Karpas-422 (cell line): ENCODE data around the gene CPM. TPM values are rescaled to one million over a fixed set of nuclear protein-coding genes. Genes with fewer than 3 reads are reported as not detected.

ENCODE experiments used
- DNase-seq: peaks from one replicate; pipeline ENCODE4 v3.0.0-alpha.2; 2015
- H2AFZ ChIP-seq: fragments of 200-600 bp; sonication (generic); 2 replicates; pipeline ENCODE4 v1.6.1; 2014; ENCODE audit warnings: antibody characterized with exemption, low read length, mixed read lengths
- H3K27ac ChIP-seq: fragments of 200-600 bp; sonication (generic); 2 replicates; pipeline ENCODE4 v1.5.1; 2014; ENCODE audit warnings: mild to moderate bottlenecking, low read length, moderate library complexity
- H3K27me3 ChIP-seq: fragments of 200-600 bp; sonication (generic); 2 replicates; pipeline ENCODE4 v1.6.1; 2014; ENCODE audit warnings: low read length, mixed read lengths
- H3K36me3 ChIP-seq: fragments of 200-600 bp; sonication (generic); 2 replicates; pipeline ENCODE4 v1.6.1; 2014; ENCODE audit warnings: low read length, mixed read lengths; ENCODE audit not compliant: insufficient read depth
- H3K4me1 ChIP-seq: fragments of 200-600 bp; sonication (generic); 2 replicates; pipeline ENCODE4 v1.6.1; 2014; ENCODE audit warnings: mild to moderate bottlenecking, low read length, mixed read lengths
- H3K4me2 ChIP-seq: fragments of 200-600 bp; sonication (generic); 2 replicates; pipeline ENCODE4 v1.6.1; 2014; ENCODE audit warnings: low read length, low read depth, mild to moderate bottlenecking; ENCODE audit not compliant: poor library complexity, severe bottlenecking
- H3K4me3 ChIP-seq: fragments of 200-600 bp; sonication (generic); 2 replicates; pipeline ENCODE4 v1.5.1; 2014; ENCODE audit warnings: mild to moderate bottlenecking, antibody characterized with exemption, low read length, mixed read lengths
- H3K79me2 ChIP-seq: fragments of 200-600 bp; sonication (generic); 2 replicates; pipeline ENCODE4 v1.6.1; 2014; ENCODE audit warnings: mild to moderate bottlenecking, low read length, mixed read lengths
- H3K9ac ChIP-seq: fragments of 200-600 bp; sonication (generic); 2 replicates; pipeline ENCODE4 v1.6.0; 2014; ENCODE audit warnings: low read length
- H3K9me2 ChIP-seq: fragments of 200-600 bp; sonication (generic), shearing (Covaris generic); replicated peaks from 2 replicates; pipeline ENCODE4 v1.6.0; 2014; ENCODE audit warnings: mild to moderate bottlenecking, low read length, moderate library complexity; ENCODE audit not compliant: insufficient read depth
- H3K9me3 ChIP-seq: fragments of 300-700, 200-600 bp; sonication (generic); 2 replicates; pipeline ENCODE4 v1.6.1; 2014; ENCODE audit warnings: low read length, mixed read lengths
- H4K20me1 ChIP-seq: fragments of 200-600 bp; sonication (generic); 2 replicates; pipeline ENCODE4 v1.6.1; 2014; ENCODE audit warnings: mild to moderate bottlenecking, antibody characterized with exemption, low read length, low read depth; ENCODE audit not compliant: insufficient read depth
- total RNA-seq: library from RNA; depleted of rRNA; stranded (reverse); fragments of >200 nt; shearing (Covaris generic); gene quantifications from 2 replicates; pipeline ENCODE4 v1.2.3, GENCODE V29; 2014; ENCODE audit warnings: low replicate concordance

The CPM gene
- total RNA-seq, 1 experiment from 2014 or later = not detected

- Histone ChIP-seq H2AFZ (no peak overlapping the region), H3K36me3 (peaks cover 63% of the 10 kb centered on the region), H3K4me1 (no peaks in the 10 kb centered on the region; the same call in 1 of the 2 replicates), H3K27ac (no peak overlapping the region), H3K9me2 (no peaks in the 10 kb centered on the region), H3K9me3 (no peaks in the 10 kb centered on the region), H3K79me2 (peaks cover 6% of the 10 kb centered on the region), H3K4me3 (no peak overlapping the region), H3K27me3 (no peaks in the 10 kb centered on the region), H4K20me1 (no peaks in the 10 kb centered on the region), H3K9ac (no peak overlapping the region), H3K4me2 (no peak overlapping the region)
- DNase-seq = no peak
Observed at GRCh38 chr12:68838046-68838886, 94.7 kb downstream of the CPM start.

- Histone ChIP-seq H3K4me1 (no peaks in the 10 kb centered on the region), H3K27me3 (no peaks in the 10 kb centered on the region), H3K9ac (no peak overlapping the region), H3K4me2 (no peak overlapping the region), H3K27ac (no peak overlapping the region), H3K9me2 (no peaks in the 10 kb centered on the region), H3K79me2 (peaks cover 6% of the 10 kb centered on the region), H4K20me1 (no peaks in the 10 kb centered on the region), H2AFZ (no peak overlapping the region), H3K36me3 (peaks cover 63% of the 10 kb centered on the region), H3K4me3 (no peak overlapping the region), H3K9me3 (no peaks in the 10 kb centered on the region)
- DNase-seq = no peak
Observed at GRCh38 chr12:68837215-68837614, 95.8 kb downstream of the CPM start.

- Histone ChIP-seq H3K4me1 (no peaks in the 10 kb centered on the region), H3K4me2 (no peak overlapping the region), H2AFZ (no peak overlapping the region), H3K9ac (no peak overlapping the region), H3K4me3 (no peak overlapping the region), H3K27ac (no peak overlapping the region), H3K27me3 (no peaks in the 10 kb centered on the region), H4K20me1 (no peaks in the 10 kb centered on the region), H3K9me2 (no peaks in the 10 kb centered on the region), H3K36me3 (peaks cover 63% of the 10 kb centered on the region), H3K79me2 (peaks cover 22% of the 10 kb centered on the region), H3K9me3 (no peaks in the 10 kb centered on the region)
- no peak for DNase-seq
Observed at GRCh38 chr12:68835333-68835908, 97.5 kb downstream of the CPM start.

- Histone ChIP-seq H3K4me1 (no peaks in the 10 kb centered on the region), H3K9ac (no peak overlapping the region), H3K4me3 (no peak overlapping the region), H4K20me1 (no peaks in the 10 kb centered on the region), H3K9me2 (no peaks in the 10 kb centered on the region), H3K4me2 (no peak overlapping the region), H3K27me3 (no peaks in the 10 kb centered on the region), H3K27ac (no peak overlapping the region), H2AFZ (no peak overlapping the region), H3K36me3 (peaks cover 51% of the 10 kb centered on the region), H3K9me3 (no peaks in the 10 kb centered on the region), H3K79me2 (peaks cover 24% of the 10 kb centered on the region)
- DNase-seq = no peak
Observed at GRCh38 chr12:68833508-68833907, 99.5 kb downstream of the CPM start.

GRCh38 chr12:68832504-68832867 lies 100.5 kb downstream of the CPM start:
- Histone ChIP-seq H3K27me3 (no peaks in the 10 kb centered on the region), H3K36me3 (peaks cover 52% of the 10 kb centered on the region), H3K9ac (no peak overlapping the region), H3K27ac (no peak overlapping the region), H3K4me2 (no peak overlapping the region), H3K79me2 (peaks cover 24% of the 10 kb centered on the region), H4K20me1 (no peaks in the 10 kb centered on the region), H3K9me2 (no peaks in the 10 kb centered on the region), H3K4me3 (no peak overlapping the region), H3K4me1 (no peaks in the 10 kb centered on the region), H3K9me3 (no peaks in the 10 kb centered on the region), H2AFZ (no peak overlapping the region)
- DNase-seq = no peak

- H3K9ac ChIP-seq = no peak overlapping the region
- peaks cover 24% of the 10 kb centered on the region for H3K79me2 ChIP-seq
Observed at GRCh38 chr12:68831751-68832503, 101.0 kb downstream of the CPM start.

GRCh38 chr12:68831272-68831671 lies 101.7 kb downstream of the CPM start:
- Histone ChIP-seq H3K27ac (no peak overlapping the region), H2AFZ (no peak overlapping the region), H3K9ac (no peak overlapping the region), H3K27me3 (no peaks in the 10 kb centered on the region), H4K20me1 (no peaks in the 10 kb centered on the region), H3K36me3 (peaks cover 42% of the 10 kb centered on the region), H3K9me3 (no peaks in the 10 kb centered on the region), H3K79me2 (peaks cover 24% of the 10 kb centered on the region), H3K4me3 (no peak overlapping the region), H3K4me1 (no peaks in the 10 kb centered on the region), H3K4me2 (no peak overlapping the region), H3K9me2 (no peaks in the 10 kb centered on the region)
- DNase-seq = no peak

More at GRCh38 chr12:68831751-68832503, 101.0 kb downstream of the CPM start:
- no peaks in the 10 kb centered on the region for H4K20me1 ChIP-seq
- DNase-seq = no peak
- no peaks in the 10 kb centered on the region for H3K9me2 ChIP-seq
- H3K9me3 ChIP-seq = no peaks in the 10 kb centered on the region
- H3K4me1 ChIP-seq = no peaks in the 10 kb centered on the region
- no peaks in the 10 kb centered on the region for H3K27me3 ChIP-seq
- H3K27ac ChIP-seq = no peak overlapping the region
- no peak overlapping the region for H2AFZ ChIP-seq
- H3K36me3 ChIP-seq = peaks cover 48% of the 10 kb centered on the region
- H3K4me2 ChIP-seq = no peak overlapping the region
- H3K4me3 ChIP-seq = no peak overlapping the region

GRCh38 chr12:68828672-68829068 lies 104.3 kb downstream of the CPM start:
- Histone ChIP-seq H3K27ac (no peak overlapping the region), H3K79me2 (peaks cover 25% of the 10 kb centered on the region), H3K9ac (no peak overlapping the region), H3K4me1 (no peaks in the 10 kb centered on the region), H4K20me1 (no peaks in the 10 kb centered on the region), H3K9me2 (no peaks in the 10 kb centered on the region), H3K27me3 (no peaks in the 10 kb centered on the region), H3K36me3 (peaks cover 45% of the 10 kb centered on the region), H3K4me3 (no peak overlapping the region), H3K9me3 (no peaks in the 10 kb centered on the region), H2AFZ (no peak overlapping the region), H3K4me2 (no peak overlapping the region)
- DNase-seq = no peak
